ENCODE data around the gene PDE4D.

The PDE4D gene

DNA sequence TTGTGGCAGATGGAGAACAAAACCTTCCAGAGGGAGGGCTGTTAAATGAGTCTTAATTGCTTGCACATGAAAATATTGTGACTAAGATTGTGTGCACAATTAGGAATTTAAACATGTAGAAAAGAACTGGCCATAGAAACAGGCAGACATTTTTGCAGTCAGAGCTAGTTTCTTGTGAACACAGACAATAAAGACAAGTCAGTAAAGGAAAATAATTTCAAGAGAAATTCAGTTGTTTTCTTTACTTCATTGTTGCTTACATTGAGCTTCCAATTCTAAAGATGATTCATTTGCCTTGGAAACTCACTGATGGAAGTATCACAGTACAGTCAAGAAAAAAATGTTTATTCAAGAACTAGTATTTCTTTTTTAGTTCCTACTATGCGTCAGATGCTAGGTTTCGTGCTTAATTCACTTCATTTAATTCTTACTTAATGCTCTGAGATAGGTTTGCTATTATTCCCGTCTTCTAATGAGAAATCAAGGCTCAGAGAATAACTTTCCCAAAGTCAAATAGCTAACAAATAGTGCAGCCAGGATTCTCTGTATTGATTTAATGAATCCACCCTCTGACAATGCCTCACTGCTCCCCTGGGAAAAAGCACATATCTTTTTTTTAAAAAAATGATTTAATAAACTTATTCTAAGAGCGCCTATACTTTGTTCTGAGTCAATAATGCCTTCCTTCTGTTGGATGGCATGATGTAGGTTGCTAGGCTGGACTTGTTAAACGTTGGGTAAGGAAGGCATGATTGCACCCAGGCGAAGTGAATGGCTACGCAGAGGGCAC, 729.3 kb downstream of the PDE4D start:
- H3K4me1 ChIP-seq: no peaks in the 10 kb centered on the region
- H3K27me3 ChIP-seq: no peaks in the 10 kb centered on the region
- no peaks in the 10 kb centered on the region for H3K36me3 ChIP-seq
- H3K4me3 ChIP-seq: no peak overlapping the region
- no peaks in the 10 kb centered on the region for H3K9me3 ChIP-seq
- H4K20me1 ChIP-seq: no peaks in the 10 kb centered on the region
- no peak for TF ChIP-seq Cebpa-rat (IDR thresholded peaks at IDR 0.05)
- H3K27ac ChIP-seq: no peak overlapping the region
- no peak overlapping the region for H3K4me2 ChIP-seq
- H3K9ac ChIP-seq: no peak overlapping the region

DNA sequence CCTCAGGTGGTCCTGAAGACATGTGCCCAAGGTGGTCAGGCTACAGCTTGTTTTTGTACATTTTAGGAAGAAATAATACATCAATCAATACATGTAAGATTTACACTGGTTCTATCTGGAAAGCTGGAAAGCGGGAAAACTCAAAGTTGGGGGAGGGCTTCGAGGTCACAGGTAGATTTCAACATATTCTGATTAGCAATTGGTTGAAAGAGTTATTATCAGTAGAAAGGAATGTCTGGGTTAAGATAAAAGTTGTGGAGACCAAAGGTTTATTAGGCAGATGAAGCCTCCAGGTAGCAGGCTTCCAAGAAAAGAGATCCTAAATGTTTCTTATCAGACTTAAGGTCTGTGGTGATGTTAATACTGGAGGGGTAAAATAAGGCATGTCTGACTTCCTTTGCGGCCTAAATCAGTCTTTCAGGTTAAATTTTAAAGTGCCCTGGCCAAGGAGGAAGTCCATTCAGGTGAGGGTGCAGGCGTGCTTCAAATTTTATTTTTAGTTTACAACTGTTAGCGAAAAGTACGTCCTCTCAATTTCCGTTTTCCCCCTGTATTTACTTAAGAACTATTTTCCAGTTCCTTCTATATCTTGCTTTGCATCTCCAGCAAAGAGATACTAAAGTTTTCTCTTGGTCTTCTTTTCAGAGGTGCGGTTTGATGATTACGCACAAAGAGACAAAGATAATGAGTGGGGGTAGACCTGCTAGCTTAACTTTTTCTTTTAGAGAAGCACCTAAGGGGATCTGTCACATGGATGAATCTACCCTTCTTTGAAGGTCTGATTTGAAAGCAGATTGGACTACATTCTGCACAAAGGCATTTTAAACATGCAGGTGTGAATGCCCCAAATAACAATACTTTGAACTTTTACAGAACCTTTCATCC, 732.1 kb downstream of the PDE4D start:
- H3K4me2 ChIP-seq: no peak overlapping the region
- no peak overlapping the region for H3K27ac ChIP-seq
- no peaks in the 10 kb centered on the region for H3K36me3 ChIP-seq
- no peaks in the 10 kb centered on the region for H3K9me3 ChIP-seq
- TF ChIP-seq Cebpa-rat (IDR thresholded peaks at IDR 0.05): no peak
- no peaks in the 10 kb centered on the region for H4K20me1 ChIP-seq
- no peaks in the 10 kb centered on the region for H3K4me1 ChIP-seq
- no peak overlapping the region for H3K4me3 ChIP-seq
- H3K9ac ChIP-seq: no peak overlapping the region
- H3K27me3 ChIP-seq: no peaks in the 10 kb centered on the region

DNA sequence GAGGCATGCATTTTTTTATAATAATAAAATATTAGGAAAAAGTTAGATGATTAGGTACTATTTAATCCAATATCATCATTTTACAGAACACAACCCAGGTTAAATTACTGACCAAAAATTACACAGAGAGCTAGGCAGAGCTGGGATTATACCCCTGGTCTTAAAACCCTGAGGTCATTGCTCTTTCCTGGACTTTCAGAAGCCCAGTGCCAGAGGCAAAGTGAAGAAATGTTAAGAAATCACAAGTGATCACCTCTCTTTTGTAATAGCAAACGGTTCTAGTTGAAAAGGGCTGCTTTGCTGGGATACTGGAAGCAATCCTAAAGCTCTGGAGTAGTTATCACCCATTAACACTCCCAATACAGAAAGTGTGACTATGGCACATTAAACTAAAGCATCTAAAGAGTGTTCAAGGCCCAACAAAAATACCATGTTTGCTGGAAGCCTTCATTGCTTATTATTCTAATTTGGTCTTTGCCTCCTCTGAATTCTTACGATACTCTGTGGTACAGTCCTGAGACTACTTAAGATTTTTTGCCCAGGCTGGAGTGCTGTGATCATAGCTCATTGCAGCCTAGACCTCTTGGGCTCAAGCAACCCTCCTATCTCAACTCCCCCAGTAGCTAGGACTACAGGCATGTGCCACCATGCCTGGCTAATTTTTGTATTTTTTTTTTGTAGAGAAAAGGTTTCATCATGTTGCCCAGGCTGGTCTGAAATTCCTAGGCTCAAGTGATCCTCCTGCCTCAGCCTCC, 734.7 kb downstream of the PDE4D start:
- no peak for TF ChIP-seq Cebpa-rat (IDR thresholded peaks at IDR 0.05)
- H3K4me1 ChIP-seq: no peaks in the 10 kb centered on the region
- H4K20me1 ChIP-seq: no peaks in the 10 kb centered on the region
- no peak overlapping the region for H3K9ac ChIP-seq
- H3K4me2 ChIP-seq: no peak overlapping the region
- no peaks in the 10 kb centered on the region for H3K36me3 ChIP-seq
- no peaks in the 10 kb centered on the region for H3K9me3 ChIP-seq
- H3K27ac ChIP-seq: no peak overlapping the region
- no peak overlapping the region for H3K4me3 ChIP-seq
- no peaks in the 10 kb centered on the region for H3K27me3 ChIP-seq

DNA sequence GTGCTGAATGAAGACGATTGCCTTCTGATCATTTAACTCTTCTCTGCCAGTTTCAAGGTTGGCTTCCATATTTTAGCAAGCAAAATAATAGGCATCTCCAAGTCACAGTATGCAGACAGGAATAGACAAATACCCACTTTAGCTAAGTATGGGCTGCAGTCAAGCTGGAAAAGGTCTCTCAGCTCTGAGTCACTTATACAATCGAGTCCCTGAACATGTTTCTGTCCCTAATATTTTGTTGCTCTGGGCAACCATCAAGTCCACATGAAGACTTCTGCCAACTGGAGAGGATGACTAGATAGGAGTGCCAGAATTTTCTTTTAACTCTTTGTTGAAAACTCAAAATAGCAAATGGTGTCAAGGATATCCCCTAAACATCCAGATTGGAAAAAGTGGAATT, 735.4 kb downstream of the PDE4D start:
- H3K4me1 ChIP-seq: no peaks in the 10 kb centered on the region
- no peaks in the 10 kb centered on the region for H4K20me1 ChIP-seq
- no peak overlapping the region for H3K9ac ChIP-seq
- H3K9me3 ChIP-seq: no peaks in the 10 kb centered on the region
- H3K36me3 ChIP-seq: no peaks in the 10 kb centered on the region
- H3K4me2 ChIP-seq: no peak overlapping the region
- no peak for TF ChIP-seq Cebpa-rat (IDR thresholded peaks at IDR 0.05)
- no peak overlapping the region for H3K27ac ChIP-seq
- H3K27me3 ChIP-seq: no peaks in the 10 kb centered on the region
- no peak overlapping the region for H3K4me3 ChIP-seq

DNA sequence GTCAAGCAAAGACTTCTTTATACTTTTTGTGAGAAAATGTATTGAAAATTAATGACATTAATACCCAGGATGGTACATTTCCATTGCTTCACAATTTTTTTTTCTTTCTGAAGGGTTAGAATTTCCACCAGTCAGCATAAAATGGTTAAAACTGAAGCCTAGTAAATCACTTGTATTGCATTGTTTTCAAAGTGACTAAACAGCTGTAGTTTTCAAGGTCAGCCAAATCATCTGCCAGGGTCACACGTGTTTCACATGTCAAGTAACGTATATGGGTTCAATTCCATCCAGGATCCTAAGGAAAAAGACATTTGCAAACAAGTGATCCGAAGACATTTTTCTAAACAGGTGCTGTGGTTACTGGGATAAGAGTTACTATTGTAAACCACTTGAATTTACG, 736.5 kb downstream of the PDE4D start:
- Histone ChIP-seq H4K20me1 (no peaks in the 10 kb centered on the region), H3K9ac (no peak overlapping the region), H3K4me2 (no peak overlapping the region), H3K4me3 (no peak overlapping the region), H3K27me3 (no peaks in the 10 kb centered on the region), H3K27ac (no peak overlapping the region), H3K4me1 (0 out of 2 replicates have a peak, but pooled peaks cover 5% of the 10 kb centered on the region), H3K9me3 (no peaks in the 10 kb centered on the region), H3K36me3 (no peaks in the 10 kb centered on the region)
- no peak for TF ChIP-seq Cebpa-rat (IDR thresholded peaks at IDR 0.05)

DNA sequence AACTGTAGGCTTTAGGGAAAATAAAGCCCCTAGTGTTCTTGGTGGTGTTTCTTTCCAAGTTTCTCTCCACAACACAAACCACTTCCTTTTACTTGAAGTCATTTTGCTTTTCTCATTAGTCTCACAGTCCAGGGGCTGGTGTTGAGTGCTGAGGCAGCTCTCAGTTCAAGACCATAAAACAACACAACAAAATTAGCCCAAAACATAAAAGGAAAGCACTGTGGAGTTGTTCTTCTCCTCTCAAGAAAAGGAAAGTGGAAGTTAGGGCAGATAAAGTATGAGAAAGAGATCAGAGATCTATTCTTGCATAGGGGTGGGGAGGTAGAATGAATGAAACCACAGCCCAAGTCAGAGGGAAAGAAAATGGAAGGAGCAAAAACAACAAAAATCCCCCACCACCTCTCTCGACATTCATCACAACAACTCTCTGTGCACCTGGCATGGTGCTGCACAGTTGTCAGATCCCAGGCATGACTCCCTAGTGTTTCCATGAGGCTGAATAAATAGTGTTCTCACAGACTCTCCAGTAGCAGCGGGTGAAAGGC, 740.8 kb downstream of the PDE4D start:
- no peaks in the 10 kb centered on the region for H3K9me3 ChIP-seq
- no peaks in the 10 kb centered on the region for H3K27me3 ChIP-seq
- no peak overlapping the region for H3K4me3 ChIP-seq
- H3K36me3 ChIP-seq: no peaks in the 10 kb centered on the region
- 0 out of 2 replicates have a peak, but pooled peaks cover 5% of the 10 kb centered on the region for H3K4me1 ChIP-seq
- H3K4me2 ChIP-seq: 0 out of 2 replicates have a peak overlapping the region, but pooled peaks have one; percentile 1
- TF ChIP-seq Cebpa-rat (IDR thresholded peaks at IDR 0.05): no peak
- no peaks in the 10 kb centered on the region for H4K20me1 ChIP-seq
- H3K9ac ChIP-seq: no peak overlapping the region
- H3K27ac ChIP-seq: no peak overlapping the region

DNA sequence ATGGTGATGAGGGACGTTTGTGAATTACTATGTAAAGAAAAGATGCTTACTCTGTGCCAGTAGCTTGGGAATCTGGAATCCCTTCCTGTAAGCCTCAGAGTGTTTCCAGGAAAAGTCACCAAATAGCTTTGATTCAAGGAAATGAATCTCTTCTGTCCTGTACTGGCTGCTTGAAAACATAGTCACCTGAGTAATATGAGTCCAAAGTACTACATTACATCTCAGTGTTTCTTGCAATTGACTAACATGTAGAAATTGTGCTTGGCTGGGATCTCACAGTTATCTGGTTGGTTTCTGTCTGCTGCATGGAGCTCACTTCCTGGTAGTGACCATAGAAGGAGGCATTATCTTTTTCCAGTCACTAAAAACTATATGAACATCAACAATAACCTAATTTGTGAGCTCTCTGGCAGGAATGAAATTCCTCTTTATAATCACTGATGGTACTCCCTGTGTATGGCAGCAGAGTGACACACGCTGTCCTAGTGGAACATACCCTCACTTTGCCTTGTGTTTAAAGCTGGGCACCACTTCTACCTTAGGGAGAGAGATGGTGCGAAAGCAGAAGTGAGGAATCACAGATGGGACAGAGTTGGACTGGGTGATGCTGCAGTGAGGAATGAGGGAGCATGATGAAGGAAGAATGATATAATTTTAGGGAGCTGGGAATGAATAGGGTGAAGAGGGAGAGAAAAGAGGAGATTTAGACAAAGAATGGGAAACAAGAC, 742.2 kb downstream of the PDE4D start:
- Histone ChIP-seq H3K4me2 (no peak overlapping the region), H3K27ac (no peak overlapping the region), H4K20me1 (no peaks in the 10 kb centered on the region), H3K9me3 (no peaks in the 10 kb centered on the region), H3K36me3 (no peaks in the 10 kb centered on the region), H3K27me3 (no peaks in the 10 kb centered on the region), H3K4me1 (0 out of 2 replicates have a peak, but pooled peaks cover 5% of the 10 kb centered on the region), H3K4me3 (no peak overlapping the region), H3K9ac (no peak overlapping the region)
- TF ChIP-seq Cebpa-rat (IDR thresholded peaks at IDR 0.05): no peak

DNA sequence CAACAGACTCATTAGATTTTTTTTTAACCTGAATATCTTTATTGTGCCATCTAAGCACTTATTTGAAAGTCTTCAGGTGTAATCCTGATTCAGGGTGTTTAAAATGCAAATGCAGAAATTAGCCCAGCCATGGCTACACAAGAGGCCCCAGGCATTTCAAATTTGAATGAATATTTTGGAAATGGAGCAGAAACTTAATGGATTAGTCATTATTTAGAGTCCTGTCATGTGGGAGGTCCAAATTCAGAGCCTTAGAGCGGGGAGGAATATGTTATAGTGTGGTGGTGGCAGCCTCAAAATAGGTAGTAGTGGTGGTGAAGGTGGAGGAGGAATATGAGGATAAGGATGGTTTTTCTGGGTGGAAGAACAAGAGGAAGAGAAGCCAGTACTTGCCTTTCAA, 743.7 kb downstream of the PDE4D start:
- Histone ChIP-seq H4K20me1 (no peaks in the 10 kb centered on the region), H3K4me1 (0 out of 2 replicates have a peak, but pooled peaks cover 5% of the 10 kb centered on the region), H3K4me3 (no peak overlapping the region), H3K4me2 (no peak overlapping the region), H3K27me3 (no peaks in the 10 kb centered on the region), H3K27ac (no peak overlapping the region), H3K9ac (no peak overlapping the region), H3K9me3 (no peaks in the 10 kb centered on the region), H3K36me3 (no peaks in the 10 kb centered on the region)
- TF ChIP-seq Cebpa-rat (IDR thresholded peaks at IDR 0.05): no peak

DNA sequence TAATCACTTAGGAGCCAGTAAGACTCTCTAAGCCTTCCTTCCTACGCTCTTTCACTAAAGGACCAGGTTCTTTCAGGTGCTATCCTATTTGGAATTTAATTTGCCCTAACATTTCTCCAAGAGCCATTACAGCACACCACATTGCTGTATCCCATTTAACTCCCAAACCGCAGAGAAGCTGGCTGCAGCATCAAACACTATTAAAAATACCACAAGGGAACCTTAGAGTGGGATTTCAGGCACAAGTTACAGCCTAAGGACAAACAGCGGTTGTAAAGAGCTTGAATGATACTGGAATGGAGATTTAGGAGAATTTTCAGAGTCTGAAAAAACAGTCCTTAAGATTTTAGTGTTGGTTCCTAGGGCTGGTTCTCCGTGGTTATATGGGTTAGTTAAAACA, 744.3 kb downstream of the PDE4D start:
- Histone ChIP-seq H3K4me1 (0 out of 2 replicates have a peak, but pooled peaks cover 5% of the 10 kb centered on the region), H3K27me3 (no peaks in the 10 kb centered on the region), H3K4me2 (no peak overlapping the region), H4K20me1 (no peaks in the 10 kb centered on the region), H3K9ac (no peak overlapping the region), H3K36me3 (no peaks in the 10 kb centered on the region), H3K27ac (no peak overlapping the region), H3K9me3 (no peaks in the 10 kb centered on the region), H3K4me3 (no peak overlapping the region)
- TF ChIP-seq Cebpa-rat (IDR thresholded peaks at IDR 0.05): no peak
